GM12878 (cell line): Measurements from ENCODE around the gene KCNC1. TPM values are rescaled to one million over a fixed set of nuclear protein-coding genes. Genes with fewer than 3 reads are reported as not detected.

Source experiments
- ATAC-seq: fragments of 200-7000 bp; cut with Tn5 transposase; 3 replicates; pipeline ENCODE4 v1.9.1; 2020; ENCODE audit warnings: mild to moderate bottlenecking, moderate library complexity
- BruUV-seq: library from RNA; stranded (reverse); fragments of 400-500 nt; replicated peaks from 2 replicates; lab custom pipeline; 2021; lab: Mats Ljungman, UMichigan
- CTCF ChIA-PET: fragments of 300-600 bp; sonication (Branson Sonifier 250); formaldehyde crosslinking; extraction: SDS; loops from one replicate; lab custom pipeline; 2021; ENCODE audit warnings: inconsistent platforms; lab: Yijun Ruan, JAX
- POLR2A ChIA-PET: fragments of 350-600 bp; formaldehyde crosslinking; extraction: SDS; loops from one replicate; lab custom pipeline; 2021; ENCODE audit warnings: inconsistent platforms; lab: Charles Lee
- RAD21 ChIA-PET: fragments of 300-600 bp; sonication (Branson Sonifier 250); formaldehyde crosslinking; loops from one replicate; lab custom pipeline; 2023; ENCODE audit warnings: antibody characterized with exemption; ENCODE audit not compliant: unreplicated experiment; lab: Charles Lee
- SMC1A ChIA-PET: fragments of 300-600 bp; sonication (Branson Sonifier 250); formaldehyde crosslinking; loops from one replicate; lab custom pipeline; 2023; ENCODE audit not compliant: unreplicated experiment, uncharacterized antibody; lab: Charles Lee
- DNase-seq: peaks from one replicate; pipeline ENCODE4 v3.0.0-alpha.2; 2011; ENCODE audit warnings: low read depth, low spot score
- FAIRE-seq: peaks from 3 replicates; lab custom pipeline; 2011; peaks lifted over from hg19 to GRCh38; lab: Jason Lieb, UNC
- H2AFZ ChIP-seq: 2 replicates; pipeline ENCODE4 v1.6.0; 2011; ENCODE audit warnings: low read depth, low read length, control low read depth; ENCODE audit not compliant: control insufficient read depth
- H3K27ac ChIP-seq: 2 replicates; pipeline ENCODE4 v1.5.1; 2011; ENCODE audit warnings: control low read depth; ENCODE audit not compliant: control insufficient read depth, insufficient read depth
- H3K27me3 ChIP-seq, 2 experiments: replicated peaks in 1 of 2; 2 replicates each; pipeline versions ENCODE4 v1.6.0 to v1.6.1; 2011; ENCODE audit warnings: low read length in 1 of 2; ENCODE audit not compliant: control insufficient read depth in 2 of 2, insufficient read depth in 2 of 2
- H3K36me3 ChIP-seq, 2 experiments: 2 replicates each; pipeline ENCODE4 v1.5.1; 2011; ENCODE audit warnings: low read length in 1 of 2; ENCODE audit not compliant: control insufficient read depth in 2 of 2, insufficient read depth in 2 of 2
- H3K4me1 ChIP-seq: 2 replicates; pipeline ENCODE4 v1.6.1; 2011; ENCODE audit warnings: mild to moderate bottlenecking, low read length, moderate library complexity, mixed read lengths; ENCODE audit not compliant: control insufficient read depth, insufficient read depth
- H3K4me2 ChIP-seq: 2 replicates; pipeline ENCODE4 v1.6.0; 2011; ENCODE audit warnings: control low read depth; ENCODE audit not compliant: control insufficient read depth, insufficient read depth
- H3K4me3 ChIP-seq: fragments of 200-600 bp; sonication (generic); 2 replicates; pipeline ENCODE4 v1.5.1; 2016
- H3K79me2 ChIP-seq: 2 replicates; pipeline ENCODE4 v1.6.0; 2011; ENCODE audit warnings: low read length; ENCODE audit not compliant: control insufficient read depth, insufficient read depth
- H3K9ac ChIP-seq: 2 replicates; pipeline ENCODE4 v1.8.0; 2011; ENCODE audit warnings: low read length, control low read depth, mixed read lengths; ENCODE audit not compliant: control insufficient read depth, insufficient read depth
- H3K9me3 ChIP-seq: replicated peaks from 3 replicates; pipeline ENCODE4 v1.5.1; 2011; ENCODE audit warnings: mild to moderate bottlenecking, low read length; ENCODE audit not compliant: control insufficient read depth, insufficient read depth
- H4K20me1 ChIP-seq: 2 replicates; pipeline ENCODE4 v1.6.0; 2011; ENCODE audit not compliant: control insufficient read depth, insufficient read depth
- MTA3 ChIP-seq: IDR thresholded peaks from 2 replicates; pipeline ENCODE4 v1.6.1; 2012; ENCODE audit warnings: low read length, inconsistent platforms, borderline replicate concordance
- NR2C1 ChIP-seq: fragments of 450-650 bp; IDR thresholded peaks from 2 replicates; pipeline ENCODE4 v1.6.1; 2017; ENCODE audit warnings: antibody characterized with exemption, mild to moderate bottlenecking, moderate library complexity
- SMAD5 ChIP-seq: IDR thresholded peaks from 2 replicates; pipeline ENCODE4 v1.6.1; 2016; ENCODE audit warnings: antibody characterized with exemption, low read depth
- SRF ChIP-seq, 2 experiments: IDR thresholded peaks; 2 replicates each; pipeline ENCODE4 v1.6.1; 2011; ENCODE audit warnings: low read depth in 2 of 2, low read length in 2 of 2, mild to moderate bottlenecking in 1 of 2, moderate library complexity in 1 of 2
- USF2 ChIP-seq: IDR thresholded peaks from 2 replicates; pipeline ENCODE4 v1.6.1; 2011; ENCODE audit warnings: low read depth, low read length, improper control_type of control experiment, borderline replicate concordance
- ZNF217 ChIP-seq: fragments of 450-650 bp; IDR thresholded peaks from 2 replicates; pipeline ENCODE4 v1.6.1; 2017; ENCODE audit warnings: antibody characterized with exemption, mild to moderate bottlenecking
- WGBS: methylation state at CpG from one replicate; pipeline ENCODE4 v1.1.6; 2016; ENCODE audit warnings: low lambda C conversion rate; ENCODE audit not compliant: insufficient replicate concordance, insufficient coverage; ENCODE audit errors: missing lambda C conversion rate; 5-methylcytosine and 5-hydroxymethylcytosine counted together
- in situ Hi-C: fragments of 300-500 bp; cut with MboI; formaldehyde crosslinking; loops from 9 replicates; pipeline ENCODE4 v1.14.3; 2018; ENCODE audit warnings: mixed read lengths
- intact Hi-C: fragments of 100-400 bp; cut with micrococcal nuclease; formaldehyde crosslinking; loops from one replicate; pipeline ENCODE4 v1.14.2; 2022; ENCODE audit not compliant: unreplicated experiment
- polyA plus RNA-seq, 11 experiments: library from polyadenylated mRNA; depleted of rRNA in 4 of 11; unstranded in 6 of 11; stranded (reverse) in 5 of 11; fragments of >200 nt; fragmentation: Nextera tagmentation in 4 of 11; fragmentation: Illumina TruSeq in 1 of 11; extraction: Ambion mirVana in 4 of 11; extraction: Trizol in 1 of 11; gene quantifications; 1 replicate in 1 of 11; 2 replicates in 10 of 11; pipeline versions ENCODE4 v1.2.1 to v1.2.3, GENCODE V29; 2011 to 2016; ENCODE audit warnings: inconsistent platforms in 2 of 11, missing spikeins in 2 of 11, low read depth in 1 of 11
- total RNA-seq, 4 experiments: library from RNA; depleted of rRNA in 3 of 4; stranded (reverse); fragments of >200 nt in 3 of 4; fragmentation: Illumina TruSeq in 1 of 4; extraction: Trizol in 1 of 4; gene quantifications; 2 replicates each; pipeline versions ENCODE4 v1.2.1 to v1.2.3, GENCODE V29; 2013 to 2021

Gene KCNC1
- total and polyA plus RNA-seq, 10 of the 15 experiments (the other 5 are each of a cell fraction or from before 2014, with no cell fraction given) = 0.27 to 0.34 TPM; not detected in 8

- SMC1A ChIA-PET = no interaction called here
- RAD21 ChIA-PET = no interaction called here
- no peaks in the 10 kb centered on the region for H3K4me1 ChIP-seq
- CTCF ChIA-PET = interaction anchor here (1.2 kb wide), 1 partner anchor 167 kb away, joined by 5 read pairs; no protein-coding TSS in a partner anchor
- no peaks in the 10 kb centered on the region for H4K20me1 ChIP-seq
- no peaks in the 10 kb centered on the region for H3K27me3 ChIP-seq
- no peak for DNase-seq
- intact Hi-C loops = no loop called here
- no peaks in the 10 kb centered on the region for H3K79me2 ChIP-seq
- no peak overlapping the region for H3K4me2 ChIP-seq
- WGBS = 91% methylated on average over 7 of the region's 7 CpGs
- TF ChIP-seq MTA3 = no peak
- no peak for FAIRE-seq
- H3K36me3 ChIP-seq = no peaks in the 10 kb centered on the region; a peak in 1 of 4 replicates
- POLR2A ChIA-PET = no interaction called here
- BruUV-seq = no TSS peak
- in situ Hi-C loops = no loop called here
- no peak overlapping the region for H3K27ac ChIP-seq
- no peak for ATAC-seq
- no peak overlapping the region for H3K4me3 ChIP-seq
- H2AFZ ChIP-seq = no peak overlapping the region
- no peak overlapping the region for H3K9ac ChIP-seq
- H3K9me3 ChIP-seq = no peaks in the 10 kb centered on the region
Observed at GRCh38 chr11:17811352-17811751, 76.8 kb downstream of the KCNC1 start.

GRCh38 chr11:17812091-17812864 is 77.7 kb downstream of the KCNC1 start:
- BruUV-seq = no TSS peak
- Histone ChIP-seq H3K9me3 (no peaks in the 10 kb centered on the region), H3K4me2 (no peak overlapping the region), H3K27ac (no peak overlapping the region), H4K20me1 (no peaks in the 10 kb centered on the region), H3K79me2 (no peaks in the 10 kb centered on the region), H3K4me3 (no peak overlapping the region), H3K36me3 (no peaks in the 10 kb centered on the region; a peak in 1 of 4 replicates), H2AFZ (no peak overlapping the region), H3K9ac (no peak overlapping the region), H3K27me3 (no peaks in the 10 kb centered on the region), H3K4me1 (no peaks in the 10 kb centered on the region)
- RAD21 ChIA-PET = no interaction called here
- ATAC-seq (no peak), DNase-seq (no peak), FAIRE-seq (no peak)
- 71% methylated on average over 2 of the region's 2 CpGs for WGBS
- POLR2A ChIA-PET = no interaction called here
- SMC1A ChIA-PET = interaction anchor here (1.3 kb wide), 1 partner anchor 10 kb away, joined by 4 read pairs; no protein-coding TSS in a partner anchor
- in situ Hi-C loops = no loop called here
- intact Hi-C loops = no loop called here
- CTCF ChIA-PET = interaction anchor here (1.9 kb wide), 1 partner anchor 81 kb away, joined by 6 read pairs; no protein-coding TSS in a partner anchor
- no peak for TF ChIP-seq NR2C1
- TF ChIP-seq USF2 = no peak
- TF ChIP-seq ZNF217 = no peak
- TF ChIP-seq SRF (IDR thresholded peaks at IDR 0.05; ENCODE audit: low read depth in 2 of 2, low read length in 2 of 2) = no peak
- no peak for TF ChIP-seq SMAD5
